HepG2 (cell line): Measurements from ENCODE around the gene THRA. TPM values are rescaled to one million over a fixed set of nuclear protein-coding genes. Genes with fewer than 3 reads are reported as not detected.
A peak's percentile ranks its signal among the peaks of the same experiment; 100 is the strongest.

ENCODE experiments used
- BCLAF1 ChIP-seq: fragments of 450-650 bp; IDR thresholded peaks from 2 replicates; pipeline ENCODE4 v1.6.1; 2017; ENCODE audit warnings: mild to moderate bottlenecking
- BRF2 ChIP-seq: sonication (generic); formaldehyde crosslinking; IDR thresholded peaks from 2 replicates; pipeline ENCODE4 v1.8.1; 2022; ENCODE audit warnings: mild to moderate bottlenecking, missing genetic modification reagents
- HNF1A ChIP-seq, 2 experiments: sonication (generic) in 1 of 2; formaldehyde crosslinking in 1 of 2; IDR thresholded peaks; 2 replicates each; pipeline versions ENCODE4 v1.4.0 to v1.6.1; 2016 to 2020; ENCODE audit warnings: borderline replicate concordance in 1 of 2, low read depth in 1 of 2, mild to moderate bottlenecking in 1 of 2, missing genetic modification reagents in 1 of 2
- JARID2 ChIP-seq: sonication (generic); formaldehyde crosslinking; IDR thresholded peaks from 2 replicates; pipeline ENCODE4 v1.8.1; 2023; ENCODE audit warnings: missing genetic modification reagents, inconsistent platforms; ENCODE audit not compliant: insufficient replicate concordance
- PRMT3 ChIP-seq: sonication (generic); formaldehyde crosslinking; IDR thresholded peaks from 2 replicates; pipeline ENCODE4 v1.8.1; 2022; ENCODE audit warnings: low read depth, mild to moderate bottlenecking, moderate library complexity, missing genetic modification reagents, borderline replicate concordance
- SNAI1 ChIP-seq: sonication (generic); formaldehyde crosslinking; IDR thresholded peaks from 2 replicates; pipeline ENCODE4 v1.5.0; 2020; ENCODE audit warnings: mild to moderate bottlenecking, missing genetic modification reagents, borderline replicate concordance
- SOX5 ChIP-seq: IDR thresholded peaks from 2 replicates; pipeline ENCODE4 v1.6.1; 2016; ENCODE audit warnings: borderline replicate concordance
- ZBTB3 ChIP-seq: sonication (generic); formaldehyde crosslinking; IDR thresholded peaks from 2 replicates; pipeline ENCODE4 v1.4.0; 2020; ENCODE audit warnings: low read depth, mild to moderate bottlenecking, moderate library complexity, missing genetic modification reagents, borderline replicate concordance
- ZHX2 ChIP-seq, 2 experiments: sonication (generic) in 1 of 2; formaldehyde crosslinking in 1 of 2; IDR thresholded peaks; 2 replicates each; pipeline versions ENCODE4 v1.6.1 to v1.9.0; 2014 to 2022; ENCODE audit warnings: antibody characterized with exemption in 1 of 2, borderline replicate concordance in 1 of 2, inconsistent platforms in 1 of 2, low read depth in 1 of 2, missing genetic modification reagents in 1 of 2
- ZNF547 ChIP-seq: sonication (generic); formaldehyde crosslinking; IDR thresholded peaks from 2 replicates; pipeline ENCODE4 v1.5.1; 2020; ENCODE audit warnings: mild to moderate bottlenecking, missing genetic modification reagents
- ZNF563 ChIP-seq: sonication (generic); formaldehyde crosslinking; IDR thresholded peaks from 2 replicates; pipeline ENCODE4 v1.8.0; 2022; ENCODE audit warnings: mild to moderate bottlenecking, moderate library complexity, missing genetic modification reagents
- ZNF652 ChIP-seq: IDR thresholded peaks from 2 replicates; pipeline ENCODE4 v1.6.1; 2016; ENCODE audit warnings: low read depth, borderline replicate concordance
- ZSCAN25 ChIP-seq: sonication (generic); formaldehyde crosslinking; IDR thresholded peaks from 2 replicates; pipeline ENCODE4 v1.8.0; 2022; ENCODE audit warnings: mild to moderate bottlenecking, missing genetic modification reagents
- polyA plus RNA-seq, 8 experiments: library from polyadenylated mRNA; depleted of rRNA in 3 of 8; stranded (reverse) in 7 of 8; unstranded in 1 of 8; fragments of >200 nt; fragmentation: Illumina TruSeq in 4 of 8; extraction: Trizol in 4 of 8; gene quantifications; 2 replicates each; pipeline versions ENCODE4 v1.2.1 to v1.2.3, GENCODE V29; 2011 to 2016; ENCODE audit warnings: low read depth in 4 of 8, missing spikeins in 1 of 8, mixed read lengths in 1 of 8; ENCODE audit not compliant: insufficient read depth in 1 of 8
- total RNA-seq, 5 experiments: library from RNA; depleted of rRNA; stranded (reverse); fragments of >200 nt; fragmentation: Illumina TruSeq; extraction: Trizol; gene quantifications; 2 replicates each; pipeline ENCODE4 v1.2.3, GENCODE V29; 2016; ENCODE audit warnings: low read depth in 1 of 5

Gene THRA
- total and polyA plus RNA-seq, 2 of the 13 experiments (the other 11 are each of a cell fraction or from before 2014, with no cell fraction given), result 8.0 to 9.9 TPM

GRCh38 chr17:40075201-40075941 lies 12.6 kb downstream of the THRA start (continued):
- TF ChIP-seq ZHX2 (IDR thresholded peaks at IDR 0.05; ENCODE audit: low read depth) (no peak), ZHX2 (CRISPR knock-in tag; IDR thresholded peaks at IDR 0.05; ENCODE audit: borderline replicate concordance) (no peak), JARID2 (CRISPR knock-in tag) (no peak), ZNF652 (CRISPR knock-in tag) (no peak), BRF2 (CRISPR knock-in tag) (no peak), SNAI1 (CRISPR knock-in tag) (no peak), PRMT3 (no peak), HNF1A (IDR thresholded peaks at IDR 0.05; ENCODE audit: low read depth) (no peak), HNF1A (CRISPR knock-in tag; IDR thresholded peaks at IDR 0.05; ENCODE audit: borderline replicate concordance) (no peak), BCLAF1 (no peak), SOX5 (CRISPR knock-in tag) (no peak), ZNF547 (CRISPR knock-in tag) (no peak; the same call in none of the 2 replicates), ZBTB3 (CRISPR knock-in tag) (no peak), ZNF563 (CRISPR knock-in tag) (no peak), ZSCAN25 (peak; percentile 70)
